Measurements from ENCODE around the gene MYH14. TPM values are rescaled to one million over a fixed set of nuclear protein-coding genes. Genes with fewer than 3 reads are reported as not detected.

Gene MYH14
- total and polyA plus RNA-seq, 2 of the 8 experiments (the other 6 are each of a cell fraction or from before 2014, with no cell fraction given) = 17.3 to 28.6 TPM

DNA sequence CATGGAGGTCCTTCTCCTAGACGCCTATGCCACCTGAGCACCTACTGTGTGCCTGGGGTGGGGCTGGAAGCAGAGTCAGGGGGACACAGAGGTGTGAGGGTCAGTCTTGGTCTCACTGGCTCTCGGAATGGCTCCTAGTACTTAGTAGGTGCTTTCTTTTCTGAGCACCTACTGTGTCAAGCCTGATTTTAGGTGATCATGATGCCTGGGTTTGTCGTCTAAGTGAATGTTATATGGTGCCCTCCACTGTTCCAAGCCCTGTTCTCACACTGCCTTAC is 20.0 kb downstream of the MYH14 start:
- Histone ChIP-seq H3K27ac (ENCODE audit: low read depth, low read length) (no peak overlapping the region), H3K4me3 (ENCODE audit: extremely low read depth in 1 of 4, insufficient read depth in 2 of 4, low read depth in 3 of 4, low read length in 4 of 4) (no peak overlapping the region), H3K9ac (replicated peaks in 1 of 4; ENCODE audit: extremely low read depth in 1 of 4, low read depth in 3 of 4, low read length in 3 of 4) (no peak overlapping the region), H3K4me1 (replicated peaks in 1 of 4; ENCODE audit: control insufficient read depth in 3 of 4, insufficient read depth in 4 of 4, low read length in 3 of 4) (no peaks in the 10 kb centered on the region), H3K27me3 (replicated peaks in 1 of 4; ENCODE audit: control insufficient read depth in 3 of 4, extremely low read depth in 1 of 4, insufficient read depth in 3 of 4, low read length in 3 of 4) (no peaks in the 10 kb centered on the region), H2AFZ (ENCODE audit: low read length) (no peak overlapping the region), H2BK5ac (ENCODE audit: low read depth, low read length) (no peak overlapping the region), H3K4ac (replicated peaks; ENCODE audit: insufficient read length, low read depth, low read length) (no peak overlapping the region), H3K9me3 (ENCODE audit: insufficient read depth in 2 of 2, low read depth in 1 of 2, low read length in 1 of 2) (no peaks in the 10 kb centered on the region), H4K5ac (ENCODE audit: insufficient read length, low read depth, low read length) (no peak overlapping the region), H3K79me2 (ENCODE audit: control insufficient read depth in 1 of 2, insufficient read depth in 2 of 2, low read length in 2 of 2) (no peaks in the 10 kb centered on the region), H4K8ac (ENCODE audit: extremely low read depth, insufficient read depth, low read length) (no peak overlapping the region), H4K91ac (replicated peaks; ENCODE audit: insufficient read length, low read length) (no peak overlapping the region), H2BK120ac (replicated peaks; ENCODE audit: low read depth, low read length) (no peak overlapping the region), H4K20me1 (replicated peaks in 1 of 2; ENCODE audit: control insufficient read depth in 1 of 2, insufficient read depth in 2 of 2, low read length in 2 of 2) (peaks cover 0 to 2% of the 10 kb centered on the region in 2 experiments), H2BK15ac (ENCODE audit: low read length) (no peak overlapping the region), H3K14ac (ENCODE audit: insufficient read length) (no peak overlapping the region), H2AK5ac (ENCODE audit: low read depth, low read length) (no peak overlapping the region), H3K36me3 (ENCODE audit: control insufficient read depth in 2 of 4, insufficient read depth in 4 of 4, low read length in 3 of 4) (peaks cover 0 to 12% (median 1%) of the 10 kb centered on the region in 4 experiments; a peak in 4 of 8 replicates), H3K56ac (replicated peaks; ENCODE audit: insufficient read length, low read depth, low read length) (no peak overlapping the region), H3K4me2 (ENCODE audit: insufficient read depth in 1 of 2, low read depth in 2 of 2, low read length in 2 of 2) (no peak overlapping the region), H2BK12ac (ENCODE audit: low read depth, low read length) (no peak overlapping the region), H3K23me2 (ENCODE audit: low read depth, low read length) (no peaks in the 10 kb centered on the region), H2BK20ac (ENCODE audit: low read length) (no peak overlapping the region), H3K79me1 (ENCODE audit: low read depth, low read length) (no peaks in the 10 kb centered on the region), H3K23ac (ENCODE audit: insufficient read length) (no peak overlapping the region), H3K18ac (ENCODE audit: extremely low read depth, low read length) (no peak overlapping the region)
- CTCF ChIA-PET (ENCODE audit: partially characterized antibody) = no interaction called here
- DNase-seq (ENCODE audit: low read depth in 1 of 2, low spot score in 2 of 2) (no peak), FAIRE-seq (no peak)
- POLR2A ChIA-PET (ENCODE audit: partially characterized antibody) = no interaction called here
- WGBS, 2 experiments (ENCODE audit: extremely low coverage in 1 of 2, insufficient coverage in 1 of 2, insufficient read length in 1 of 2, insufficient replicate concordance in 2 of 2, low coverage in 1 of 2, low lambda C conversion rate in 2 of 2, missing lambda C conversion rate in 1 of 2) = 92% methylated on average over 3 of the region's 3 CpGs; no CpG with 5 or more reads in 1 of the 2 experiments
- TF ChIP-seq ZNF274 (IDR thresholded peaks at IDR 0.05; ENCODE audit: borderline replicate concordance, extremely low read depth, low read length) = no peak
- TF ChIP-seq ASH2L (IDR thresholded peaks at IDR 0.05; ENCODE audit: low read length) = no peak
- no peak for TF ChIP-seq TBP (IDR thresholded peaks at IDR 0.05; ENCODE audit: low read depth, low read length)
- TF ChIP-seq TEAD4 (IDR thresholded peaks at IDR 0.05; ENCODE audit: low read depth, low read length) = no peak
- no peak for TF ChIP-seq JUN (IDR thresholded peaks at IDR 0.05; ENCODE audit: low read depth, low read length)
- no peak for TF ChIP-seq KDM1A (IDR thresholded peaks at IDR 0.05; ENCODE audit: borderline replicate concordance, low read length)
- TF ChIP-seq, protein P1, sequence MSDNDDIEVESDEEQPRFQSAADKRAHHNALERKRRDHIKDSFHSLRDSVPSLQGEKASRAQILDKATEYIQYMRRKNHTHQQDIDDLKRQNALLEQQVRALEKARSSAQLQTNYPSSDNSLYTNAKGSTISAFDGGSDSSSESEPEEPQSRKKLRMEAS (IDR thresholded peaks at IDR 0.05) = no peak
- TF ChIP-seq KDM5A (IDR thresholded peaks at IDR 0.05; ENCODE audit: low read length) = no peak
- TF ChIP-seq TAF1 (IDR thresholded peaks at IDR 0.05; ENCODE audit: low read depth, low read length) = no peak
- no peak for TF ChIP-seq KDM4A (IDR thresholded peaks at IDR 0.05; ENCODE audit: low read depth, low read length, severe bottlenecking)
- TF ChIP-seq SP1 (IDR thresholded peaks at IDR 0.05; ENCODE audit: low read depth, low read length) = no peak
- no peak for TF ChIP-seq POLR2A (IDR thresholded peaks at IDR 0.05; ENCODE audit: control extremely low read depth in 1 of 2, low read depth in 2 of 2, low read length in 2 of 2)
- TF ChIP-seq PHF8 (conservative IDR thresholded peaks at IDR 0.05; ENCODE audit: low read depth, low read length) = no peak
- no peak for TF ChIP-seq CBX8 (IDR thresholded peaks at IDR 0.05; ENCODE audit: borderline replicate concordance, low read depth, low read length)
- no peak for TF ChIP-seq HDAC6 (IDR thresholded peaks at IDR 0.05; ENCODE audit: low read depth, low read length)
- TF ChIP-seq EP300 (IDR thresholded peaks at IDR 0.05; ENCODE audit: borderline replicate concordance in 1 of 2, low read depth in 2 of 2, low read length in 2 of 2) = no peak
